GM21737 (cell line): ENCODE data around the gene KRT40.

Experiments
- ATAC-seq: cut with Tn5 transposase; IDR thresholded peaks from one replicate; pipeline ENCODE4 v1.9.1; 2021; ENCODE audit warnings: mild to moderate bottlenecking, moderate library complexity; ENCODE audit not compliant: unreplicated experiment

The KRT40 gene

DNA sequence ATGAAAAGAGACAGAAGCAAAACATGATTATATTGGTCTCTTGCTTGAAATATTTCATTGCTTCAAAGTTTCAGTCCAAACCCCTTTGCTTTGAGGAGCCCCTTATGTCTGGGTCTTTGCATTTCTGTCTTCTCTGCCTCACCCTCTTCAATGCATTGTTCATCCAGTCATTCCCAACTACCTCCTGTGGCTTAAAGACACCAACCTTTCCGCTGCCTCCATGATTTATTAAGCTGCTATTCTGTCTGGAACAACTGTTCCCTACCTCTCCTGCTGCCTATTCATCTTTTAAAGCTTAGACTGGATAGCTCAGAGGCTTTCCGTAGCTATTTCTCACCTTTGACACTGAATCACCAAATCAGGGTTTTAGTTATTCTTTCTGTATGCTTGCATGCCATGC is 13.2 kb upstream of the KRT40 start:
- no peak for ATAC-seq

DNA sequence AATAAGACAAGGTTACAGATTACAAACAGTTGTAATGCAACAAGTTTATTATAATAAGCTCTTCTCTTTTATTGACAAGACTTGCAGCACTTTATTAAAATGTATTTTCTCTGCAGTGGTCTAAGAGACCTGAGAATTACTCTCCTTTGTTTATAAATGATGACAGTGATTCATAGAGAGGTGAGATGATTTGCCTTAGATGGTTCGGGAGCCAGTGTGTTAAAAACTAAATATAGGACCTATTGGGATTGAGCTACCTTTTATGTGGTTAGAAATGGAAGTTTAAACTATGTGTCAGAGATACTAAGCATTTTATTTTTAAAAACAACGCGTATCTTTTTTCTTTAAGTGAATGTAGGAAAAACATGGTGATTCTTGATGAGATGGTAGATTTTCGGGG is 12.7 kb upstream of the KRT40 start:
- no peak for ATAC-seq

DNA sequence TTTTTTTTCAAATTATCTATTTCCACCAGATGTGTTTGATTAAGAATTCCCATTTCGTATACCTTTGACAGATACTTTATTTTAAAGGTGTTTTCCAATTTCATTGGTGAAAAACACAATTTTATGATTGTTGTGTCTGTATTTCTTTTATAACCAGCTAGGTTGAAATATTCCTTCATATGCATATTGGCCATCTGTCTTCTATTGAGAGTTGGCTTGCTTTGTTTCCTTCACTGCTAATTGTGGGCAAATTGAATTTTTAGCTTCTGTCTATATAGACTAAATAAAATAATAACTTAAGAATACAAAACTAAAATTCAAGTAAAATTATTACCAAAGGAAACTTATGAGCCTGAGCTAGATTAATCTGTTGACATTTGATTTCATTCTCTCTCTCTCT is 11.0 kb upstream of the KRT40 start:
- no peak for ATAC-seq

GRCh38 chr17:40993839-40994238 is 9.7 kb upstream of the KRT40 start, which contains the start of gene KRTAP3-3:
KRTAP3-3 (minus strand) TSS chr17:40994164; CDS start chr17:40994097, 67 bp downstream.
- no peak for ATAC-seq

- no peak for ATAC-seq
These were observed 9.0 kb upstream of the KRT40 start for GRCh38 chr17:40993084-40993483.

DNA sequence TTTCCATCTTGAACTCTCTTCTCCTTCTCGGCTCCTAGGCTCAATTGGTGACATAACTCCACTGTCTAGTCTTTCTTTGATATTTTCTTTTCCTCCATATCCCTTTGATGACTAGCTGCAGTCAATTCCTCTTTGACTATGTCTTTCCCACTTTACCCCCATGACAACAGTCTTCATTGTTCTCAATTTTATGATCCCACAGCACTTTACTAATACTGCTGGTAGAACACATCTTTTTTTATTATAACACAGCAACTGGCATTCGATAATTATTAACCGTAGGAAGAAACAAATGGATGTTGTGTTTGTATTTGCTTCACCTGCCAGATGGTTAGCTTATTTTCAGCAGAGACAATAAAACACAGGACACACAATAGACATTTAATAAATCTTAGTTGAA is 8.5 kb upstream of the KRT40 start:
- no peak for ATAC-seq

- ATAC-seq, result no peak
These were observed 2.8 kb upstream of the KRT40 start for GRCh38 chr17:40986920-40987319.

GRCh38 chr17:40981115-40981514 is 3.0 kb downstream of the KRT40 start:
- no peak for ATAC-seq

GRCh38 chr17:40980596-40980995 is 3.5 kb downstream of the KRT40 start:
- no peak for ATAC-seq

DNA sequence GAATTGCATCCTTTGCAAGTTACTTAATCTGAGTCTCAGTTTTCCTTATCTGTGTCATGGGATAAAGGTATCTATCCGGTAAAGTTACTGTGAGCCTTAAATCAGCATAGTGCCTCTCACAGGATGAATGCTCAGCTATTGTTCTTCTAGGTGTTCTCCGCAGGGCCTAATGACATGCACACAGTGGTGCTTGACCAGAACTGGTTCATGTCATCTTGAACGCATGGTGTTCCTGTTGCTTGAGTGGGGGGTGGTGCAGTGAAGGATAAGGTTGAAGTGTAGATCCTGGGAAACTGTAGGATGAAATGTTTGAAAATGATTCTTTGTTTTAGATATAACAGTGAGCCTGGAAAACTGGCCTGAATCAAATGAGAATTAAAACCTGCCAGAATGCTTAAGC is 4.0 kb downstream of the KRT40 start:
- ATAC-seq, result no peak

DNA sequence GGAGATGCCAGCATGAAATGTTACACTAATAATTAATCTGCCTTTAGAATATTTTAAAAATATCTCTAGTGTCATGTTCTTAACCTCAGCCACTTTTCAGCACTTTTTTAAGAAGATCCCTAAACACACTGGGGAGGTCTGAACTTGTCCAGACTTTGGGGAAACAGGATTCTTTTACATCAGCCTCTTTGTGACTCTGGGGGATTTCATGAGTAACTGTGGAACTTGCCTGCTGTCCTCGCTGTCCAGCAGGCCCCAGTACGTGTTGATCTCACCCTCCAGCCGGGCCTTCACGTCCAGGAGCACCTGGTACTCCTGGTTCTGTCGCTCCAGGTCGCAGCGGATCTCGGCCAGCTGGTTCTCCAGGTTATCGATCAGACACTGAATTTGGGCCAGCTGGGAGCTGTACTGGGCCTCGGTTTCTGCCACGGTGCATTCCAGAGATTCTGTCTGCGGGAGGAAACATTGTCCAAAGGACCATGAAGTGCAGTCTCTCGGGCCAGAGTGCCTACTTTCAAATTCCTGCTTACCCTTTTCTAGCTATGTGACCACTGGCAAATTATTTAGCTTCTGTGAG is 5.5 kb downstream of the KRT40 start:
- no peak for ATAC-seq

DNA sequence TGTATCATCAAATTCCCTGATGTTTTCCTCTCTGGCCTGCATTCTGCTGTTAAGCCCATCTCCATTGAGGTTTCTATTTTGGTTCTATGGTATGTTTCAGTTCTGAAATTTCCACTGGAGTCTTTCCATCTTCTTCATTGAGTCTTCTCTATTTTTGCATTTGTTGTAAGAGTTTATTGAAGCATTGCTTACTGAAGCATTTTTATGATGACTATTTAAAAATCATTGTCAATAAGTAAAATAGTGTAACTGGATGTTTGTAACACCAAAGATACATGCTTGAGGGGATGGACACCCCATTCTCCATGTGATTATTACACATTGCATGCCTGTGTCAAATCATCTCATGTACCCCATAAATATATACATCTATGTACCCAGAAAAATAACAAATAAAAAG is 8.6 kb downstream of the KRT40 start:
- ATAC-seq, result no peak

- ATAC-seq, result no peak
These were observed 9.8 kb downstream of the KRT40 start for GRCh38 chr17:40974366-40974765.

DNA sequence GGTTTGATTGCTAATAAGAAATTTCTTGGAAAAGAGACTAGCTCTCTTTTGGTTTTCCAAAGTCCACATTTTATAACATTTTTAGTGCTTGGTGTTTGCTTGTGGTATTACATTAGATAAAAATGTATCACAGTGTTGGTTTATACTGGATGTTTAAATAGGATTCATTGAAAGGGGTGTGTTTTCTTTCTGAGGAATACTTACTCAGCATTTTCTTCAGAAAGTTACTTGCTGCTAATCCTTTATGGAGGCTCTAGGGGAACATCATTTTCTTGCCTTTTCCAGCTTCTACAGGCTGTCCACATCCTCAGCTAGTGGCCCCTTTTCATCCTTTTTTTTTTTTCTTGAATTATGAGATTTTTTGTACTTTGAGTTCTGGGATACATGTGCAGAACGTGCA is 16.5 kb downstream of the KRT40 start:
- no peak for ATAC-seq

GRCh38 chr17:40966848-40967247 is 17.3 kb downstream of the KRT40 start, which contains the start of gene KRT39:
KRT39 (minus strand) TSS chr17:40966948; CDS start chr17:40966856, 92 bp downstream.
- no peak for ATAC-seq

DNA sequence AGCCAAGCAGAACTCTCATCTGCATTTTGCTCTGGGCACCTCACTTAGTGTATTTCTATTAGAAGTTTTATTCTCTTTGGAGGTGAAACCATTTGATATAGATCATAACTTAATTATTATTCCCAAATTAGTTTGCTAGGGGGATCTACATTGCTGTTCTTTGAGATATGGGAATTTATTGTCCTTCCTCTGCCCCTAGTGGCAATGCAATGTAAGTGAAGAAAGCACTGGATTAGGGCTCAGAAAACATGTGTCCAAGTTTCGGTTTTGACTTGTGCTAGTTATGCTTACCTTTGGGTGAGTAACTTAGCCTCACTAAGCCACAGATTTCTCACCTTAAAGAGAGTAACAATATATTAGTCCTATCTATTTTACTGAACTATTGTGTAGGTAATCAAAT is 20.3 kb downstream of the KRT40 start:
- no peak for ATAC-seq

DNA sequence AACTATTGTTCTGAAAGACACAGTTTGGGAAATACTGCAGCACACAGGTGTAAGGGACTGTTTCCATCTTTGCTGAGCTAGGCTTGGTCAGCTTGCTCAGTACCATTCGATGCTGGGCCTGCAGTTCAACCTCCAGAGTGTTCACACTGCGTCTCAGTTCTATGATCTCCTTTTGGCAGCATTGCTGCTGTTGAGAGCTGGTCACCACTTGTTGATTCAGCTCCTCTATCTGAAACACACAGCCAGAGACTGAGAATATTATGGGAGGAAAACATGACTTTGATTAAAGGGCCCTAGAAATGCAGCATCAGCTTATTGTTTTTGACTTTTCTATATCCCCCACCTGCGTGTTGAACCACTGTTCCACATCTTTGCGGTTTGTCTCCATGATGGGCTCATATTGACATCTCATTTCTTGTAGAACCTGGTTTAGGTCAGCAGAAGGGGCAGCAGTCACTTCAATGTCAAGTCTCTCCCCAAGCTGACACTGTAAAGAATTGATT is 22.0 kb downstream of the KRT40 start:
- ATAC-seq, result no peak

- ATAC-seq, result no peak
These were observed 22.5 kb downstream of the KRT40 start for GRCh38 chr17:40961591-40961990.

DNA sequence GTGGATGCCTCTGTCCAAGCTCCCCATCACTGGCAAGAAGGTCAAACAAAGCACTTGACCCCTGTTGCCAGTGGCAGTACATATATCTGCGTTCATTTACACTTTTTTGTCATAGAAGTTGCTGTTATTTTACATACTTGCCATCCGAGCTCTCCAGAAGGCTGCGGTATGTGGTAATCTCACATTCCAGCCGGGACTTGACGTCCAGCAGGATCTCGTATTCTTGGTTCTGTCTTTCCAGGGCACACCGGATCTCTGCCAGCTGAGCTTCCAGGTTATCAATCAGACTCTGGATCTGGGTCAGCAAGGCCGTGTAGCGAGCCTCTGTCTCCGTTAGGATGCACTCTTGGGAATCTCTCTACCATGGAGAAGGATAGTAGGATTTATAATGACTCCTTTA is 24.0 kb downstream of the KRT40 start:
- ATAC-seq, result no peak

- no peak for ATAC-seq
These were observed 25.8 kb downstream of the KRT40 start for GRCh38 chr17:40958086-40958953.

GRCh38 chr17:40956401-40957254 is 27.5 kb downstream of the KRT40 start:
- no peak for ATAC-seq
